CD4-positive, alpha-beta memory T cell (primary cell): Measurements from ENCODE around the gene TMEM63B. TPM values are rescaled to one million over a fixed set of nuclear protein-coding genes. Genes with fewer than 3 reads are reported as not detected.
A peak's percentile ranks its signal among the peaks of the same experiment; 100 is the strongest.

ENCODE experiments used
- CTCF ChIA-PET: fragments of 350-600 bp; sonication (Branson Sonifier 250); formaldehyde crosslinking; loops from one replicate; lab custom pipeline; 2021; ENCODE audit warnings: inconsistent platforms; ENCODE audit not compliant: partially characterized antibody; lab: Charles Lee
- POLR2A ChIA-PET: fragments of 350-600 bp; sonication (Branson Sonifier 250); formaldehyde crosslinking; loops from one replicate; lab custom pipeline; 2021; ENCODE audit not compliant: partially characterized antibody; lab: Charles Lee
- DNase-seq, 5 donors: peaks; one replicate each; pipeline versions ENCODE4 v3.0.0 to v3.0.0-alpha.2; 2020 to 2022; ENCODE audit warnings: mixed read lengths in 1 of 5
- H3K27ac ChIP-seq: one replicate; pipeline ENCODE4 v1.7.0; 2013; ENCODE audit warnings: low read depth, low read length
- H3K27me3 ChIP-seq: 2 replicates; pipeline ENCODE4 v1.7.0; 2013; ENCODE audit warnings: mild to moderate bottlenecking, low read length, moderate library complexity; ENCODE audit not compliant: insufficient read depth
- H3K36me3 ChIP-seq: 2 replicates; pipeline ENCODE4 v1.7.0; 2013; ENCODE audit warnings: mild to moderate bottlenecking, low read length, moderate library complexity; ENCODE audit not compliant: insufficient read depth
- H3K4me1 ChIP-seq: 2 replicates; pipeline ENCODE4 v1.7.0; 2013; ENCODE audit warnings: mild to moderate bottlenecking, low read length, moderate library complexity; ENCODE audit not compliant: insufficient read depth
- H3K4me3 ChIP-seq, 2 donors: one replicate each; pipeline ENCODE4 v1.7.0; 2013; ENCODE audit warnings: low read length in 2 of 2, mild to moderate bottlenecking in 1 of 2
- H3K9me3 ChIP-seq, 2 donors: one replicate each; pipeline ENCODE4 v1.7.0; 2013; ENCODE audit warnings: low read length in 2 of 2, control low read depth in 1 of 2; ENCODE audit not compliant: control insufficient read depth in 1 of 2
- H3K27ac Mint-ChIP-seq, 7 donors: one replicate each; pipeline ENCODE4 v1.8.0; 2020 to 2021; ENCODE audit warnings: mixed read lengths in 7 of 7, mild to moderate bottlenecking in 6 of 7, inconsistent platforms in 3 of 7, moderate library complexity in 3 of 7
- H3K27me3 Mint-ChIP-seq, 2 donors: one replicate each; pipeline ENCODE4 v1.8.0; 2020 to 2021; ENCODE audit warnings: mixed read lengths in 2 of 2
- H3K36me3 Mint-ChIP-seq, 2 donors: one replicate each; pipeline ENCODE4 v1.8.0; 2020 to 2021; ENCODE audit warnings: mixed read lengths in 2 of 2, inconsistent platforms in 1 of 2, mild to moderate bottlenecking in 1 of 2
- H3K4me1 Mint-ChIP-seq, 4 donors: one replicate each; pipeline ENCODE4 v1.8.0; 2020 to 2021; ENCODE audit warnings: mixed read lengths in 4 of 4, mild to moderate bottlenecking in 1 of 4
- H3K4me3 Mint-ChIP-seq, 8 donors: one replicate each; pipeline ENCODE4 v1.8.0; 2020 to 2021; ENCODE audit warnings: mixed read lengths in 8 of 8, mild to moderate bottlenecking in 7 of 8, moderate library complexity in 6 of 8, inconsistent platforms in 3 of 8
- H3K9me3 Mint-ChIP-seq, 8 donors: one replicate each; pipeline ENCODE4 v1.8.0; 2020 to 2021; ENCODE audit warnings: mixed read lengths in 8 of 8, mild to moderate bottlenecking in 5 of 8, inconsistent platforms in 3 of 8, moderate library complexity in 1 of 8
- intact Hi-C: fragments of 100-400 bp; cut with micrococcal nuclease; formaldehyde crosslinking; loops from one replicate; pipeline ENCODE4 v1.15.1; 2023
- polyA plus RNA-seq, 2 donors: library from polyadenylated mRNA; unstranded; fragments of 300-500 nt; fragmentation: Illumina TruSeq; gene quantifications; one replicate each; pipeline ENCODE4 v1.2.3, GENCODE V29; 2021
- total RNA-seq, 2 experiments: library from RNA; stranded (reverse); gene quantifications; one replicate each; pipeline ENCODE4 v1.2.3, GENCODE V29; 2021

Gene TMEM63B
- total and polyA plus RNA-seq, 4 experiments from 2014 or later = 0.91 to 24.1 (median 11.5) TPM

GRCh38 chr6:44101832-44102231 lies 25.5 kb upstream of the TMEM63B start:
- H3K27me3 ChIP-seq = no peaks in the 10 kb centered on the region
- no peaks in the 10 kb centered on the region for H3K9me3 ChIP-seq
- no peaks in the 10 kb centered on the region for H3K4me1 ChIP-seq
- peaks cover 5% of the 10 kb centered on the region for H3K36me3 ChIP-seq
- Mint-ChIP-seq H3K27me3 (no peaks in the 10 kb centered on the region), H3K36me3 (peaks cover 7 to 31% of the 10 kb centered on the region in 2 donors), H3K4me3 (no peak overlapping the region), H3K27ac (peak overlapping the region in 5 of 7 donors; percentile 66 to 78 (median 77)), H3K9me3 (no peaks in the 10 kb centered on the region), H3K4me1 (peaks cover 10 to 37% (median 20%) of the 10 kb centered on the region in 4 donors)
- no peak for DNase-seq
- POLR2A ChIA-PET = no interaction called here
- H3K27ac ChIP-seq = no peak overlapping the region
- CTCF ChIA-PET = interaction anchor here (1.1 to 1.4 kb wide), 2 partner anchors 11 to 134 kb away, joined by 3 read pairs; no protein-coding TSS in a partner anchor
- H3K4me3 ChIP-seq = no peak overlapping the region
- intact Hi-C loops = no loop called here

GRCh38 chr6:44102527-44102926 lies 24.8 kb upstream of the TMEM63B start:
- H3K27ac Mint-ChIP-seq = peak overlapping the region in 4 of 7 donors; percentile 22 to 78 (median 66)
- POLR2A ChIA-PET = interaction anchor here (0.7 kb wide), 1 partner anchor 15 kb away, joined by 3 read pairs; no protein-coding TSS in a partner anchor
- no peaks in the 10 kb centered on the region for H3K9me3 ChIP-seq
- H3K4me1 ChIP-seq = no peaks in the 10 kb centered on the region
- H3K9me3 Mint-ChIP-seq = no peaks in the 10 kb centered on the region
- DNase-seq = no peak
- H3K4me3 Mint-ChIP-seq = no peak overlapping the region
- CTCF ChIA-PET = interaction anchor here (1.1 to 1.4 kb wide), 2 partner anchors 12 to 134 kb away, joined by 3 read pairs; no protein-coding TSS in a partner anchor
- H3K36me3 ChIP-seq = peaks cover 5% of the 10 kb centered on the region
- H3K36me3 Mint-ChIP-seq = peaks cover 7 to 32% of the 10 kb centered on the region in 2 donors
- H3K27me3 Mint-ChIP-seq = no peaks in the 10 kb centered on the region
- no peak overlapping the region for H3K27ac ChIP-seq
- peaks cover 10 to 37% (median 19%) of the 10 kb centered on the region in 4 donors for H3K4me1 Mint-ChIP-seq
- intact Hi-C loops = no loop called here
- H3K4me3 ChIP-seq = no peak overlapping the region
- H3K27me3 ChIP-seq = no peaks in the 10 kb centered on the region

- ChIA-PET POLR2A (no interaction called here), CTCF (no interaction called here)
- Mint-ChIP-seq H3K27me3 (no peaks in the 10 kb centered on the region), H3K27ac (no peak overlapping the region), H3K9me3 (no peaks in the 10 kb centered on the region), H3K36me3 (peaks cover 8 to 47% of the 10 kb centered on the region in 2 donors), H3K4me1 (peaks cover 10 to 37% (median 20%) of the 10 kb centered on the region in 4 donors), H3K4me3 (no peak overlapping the region)
- DNase-seq = no peak
- Histone ChIP-seq H3K9me3 (no peaks in the 10 kb centered on the region), H3K4me1 (no peaks in the 10 kb centered on the region), H3K27me3 (no peaks in the 10 kb centered on the region), H3K4me3 (no peak overlapping the region), H3K27ac (no peak overlapping the region), H3K36me3 (peaks cover 7% of the 10 kb centered on the region)
- intact Hi-C loops = no loop called here
Observed at GRCh38 chr6:44104481-44105021, 22.8 kb upstream of the TMEM63B start.

GRCh38 chr6:44105146-44105545 lies 22.2 kb upstream of the TMEM63B start:
- Mint-ChIP-seq H3K4me1 (peaks cover 9 to 39% (median 20%) of the 10 kb centered on the region in 4 donors), H3K4me3 (no peak overlapping the region), H3K36me3 (peaks cover 14 to 52% of the 10 kb centered on the region in 2 donors), H3K27ac (peak overlapping the region in 2 of 7 donors; percentile 52 to 77), H3K9me3 (no peaks in the 10 kb centered on the region), H3K27me3 (no peaks in the 10 kb centered on the region)
- H3K9me3 ChIP-seq = no peaks in the 10 kb centered on the region
- H3K27me3 ChIP-seq = no peaks in the 10 kb centered on the region
- POLR2A ChIA-PET = no interaction called here
- H3K27ac ChIP-seq = no peak overlapping the region
- DNase-seq = no peak
- intact Hi-C loops = no loop called here
- H3K4me3 ChIP-seq = no peak overlapping the region
- H3K36me3 ChIP-seq = peaks cover 13% of the 10 kb centered on the region
- H3K4me1 ChIP-seq = no peaks in the 10 kb centered on the region
- CTCF ChIA-PET = interaction anchor here (0.5 kb wide), 1 partner anchor 238 kb away, joined by 4 read pairs; no protein-coding TSS in a partner anchor

GRCh38 chr6:44105993-44106740 lies 21.2 kb upstream of the TMEM63B start:
- no peaks in the 10 kb centered on the region for H3K27me3 ChIP-seq
- no peaks in the 10 kb centered on the region for H3K9me3 ChIP-seq
- H3K27ac ChIP-seq = no peak overlapping the region
- no peak overlapping the region for H3K4me3 Mint-ChIP-seq
- H3K36me3 Mint-ChIP-seq = peaks cover 20 to 59% of the 10 kb centered on the region in 2 donors
- H3K27me3 Mint-ChIP-seq = no peaks in the 10 kb centered on the region
- H3K4me3 ChIP-seq = no peak overlapping the region
- CTCF ChIA-PET = interaction anchor here (0.8 to 1.4 kb wide), 3 partner anchors 8 to 45 kb away, joined by 3 to 4 read pairs (median 4); no protein-coding TSS in a partner anchor
- H3K9me3 Mint-ChIP-seq = no peaks in the 10 kb centered on the region
- peaks cover 14% of the 10 kb centered on the region for H3K36me3 ChIP-seq
- peak overlapping the region in 3 of 7 donors; percentile 3 to 62 (median 28) for H3K27ac Mint-ChIP-seq
- POLR2A ChIA-PET = no interaction called here
- intact Hi-C loops = no loop called here
- H3K4me1 ChIP-seq = no peaks in the 10 kb centered on the region
- peaks cover 8 to 43% (median 19%) of the 10 kb centered on the region in 4 donors for H3K4me1 Mint-ChIP-seq
- DNase-seq = no peak

GRCh38 chr6:44107017-44107416 lies 20.3 kb upstream of the TMEM63B start:
- H3K36me3 Mint-ChIP-seq = peaks cover 29 to 62% of the 10 kb centered on the region in 2 donors
- DNase-seq = no peak
- Histone ChIP-seq H3K4me3 (no peak overlapping the region), H3K27ac (no peak overlapping the region), H3K9me3 (no peaks in the 10 kb centered on the region), H3K27me3 (no peaks in the 10 kb centered on the region), H3K36me3 (peaks cover 22% of the 10 kb centered on the region), H3K4me1 (no peaks in the 10 kb centered on the region)
- intact Hi-C loops = no loop called here
- H3K27ac Mint-ChIP-seq = no peak overlapping the region
- ChIA-PET POLR2A (no interaction called here), CTCF (interaction anchor here (0.8 to 1.4 kb wide), 2 partner anchors 9 to 44 kb away, joined by 3 to 4 read pairs; no protein-coding TSS in a partner anchor)
- H3K4me3 Mint-ChIP-seq = no peak overlapping the region
- no peaks in the 10 kb centered on the region for H3K9me3 Mint-ChIP-seq
- H3K27me3 Mint-ChIP-seq = no peaks in the 10 kb centered on the region
- peaks cover 11 to 41% (median 16%) of the 10 kb centered on the region in 4 donors for H3K4me1 Mint-ChIP-seq

- ChIA-PET POLR2A (no interaction called here), CTCF (no interaction called here)
- peaks cover 40 to 71% of the 10 kb centered on the region in 2 donors for H3K36me3 Mint-ChIP-seq
- Histone ChIP-seq H3K4me3 (no peak overlapping the region), H3K4me1 (no peaks in the 10 kb centered on the region), H3K27ac (no peak overlapping the region), H3K36me3 (peaks cover 32% of the 10 kb centered on the region), H3K9me3 (no peaks in the 10 kb centered on the region), H3K27me3 (no peaks in the 10 kb centered on the region)
- no peaks in the 10 kb centered on the region for H3K27me3 Mint-ChIP-seq
- DNase-seq = no peak
- H3K27ac Mint-ChIP-seq = no peak overlapping the region
- peaks cover 5 to 28% (median 12%) of the 10 kb centered on the region in 4 donors for H3K4me1 Mint-ChIP-seq
- H3K9me3 Mint-ChIP-seq = no peaks in the 10 kb centered on the region
- no peak overlapping the region for H3K4me3 Mint-ChIP-seq
- intact Hi-C loops = no loop called here
Observed at GRCh38 chr6:44108471-44108870, 18.9 kb upstream of the TMEM63B start.
